GM04503 (cell line): ENCODE measurements around the gene TEX55.
"Not testable (repeated sequence)": the region's sequence is repeated elsewhere in the genome, so short reads cannot be mapped to it uniquely, and the experiment has no call there.

ENCODE experiments used
- DNase-seq: peaks from one replicate; pipeline ENCODE4 v3.0.0-alpha.2; 2012; ENCODE audit warnings: low read depth

TEX55 gene

GRCh38 chr3:119160815-119161214 lies 14.8 kb downstream of the TEX55 start:
- DNase-seq: no peak

GRCh38 chr3:119161240-119161639 lies 15.3 kb downstream of the TEX55 start:
- no peak for DNase-seq

GRCh38 chr3:119164745-119165144 lies 18.8 kb downstream of the TEX55 start:
- not testable (repeated sequence) for DNase-seq

GRCh38 chr3:119170821-119171220 lies 24.9 kb downstream of the TEX55 start:
- no peak for DNase-seq

- no peak for DNase-seq
Measured at GRCh38 chr3:119173325-119173724, 27.4 kb downstream of the TEX55 start, which contains the start of gene UPK1B. Gene UPK1B (plus strand): TSS chr3:119173598. CDS start chr3:119186742, 13,144 bp downstream.

GRCh38 chr3:119175872-119176756 lies 30.1 kb downstream of the TEX55 start:
- DNase-seq: no peak

GRCh38 chr3:119176778-119177177 lies 30.8 kb downstream of the TEX55 start:
- no peak for DNase-seq

GRCh38 chr3:119177321-119177720 lies 31.4 kb downstream of the TEX55 start:
- DNase-seq: no peak

GRCh38 chr3:119181765-119182164 lies 35.8 kb downstream of the TEX55 start:
- DNase-seq: no peak

- no peak for DNase-seq
Measured at GRCh38 chr3:119184111-119184510, 38.1 kb downstream of the TEX55 start.

- DNase-seq: peak; percentile 78
Measured at GRCh38 chr3:119184796-119185570, 39.0 kb downstream of the TEX55 start.

GRCh38 chr3:119187266-119187665 lies 41.3 kb downstream of the TEX55 start:
- no peak for DNase-seq

GRCh38 chr3:119191800-119192199 lies 45.8 kb downstream of the TEX55 start:
- DNase-seq: no peak

- no peak for DNase-seq
Measured at GRCh38 chr3:119194237-119195150, 48.5 kb downstream of the TEX55 start.

GRCh38 chr3:119195151-119195476 lies 49.1 kb downstream of the TEX55 start:
- no peak for DNase-seq

GRCh38 chr3:119195911-119196310 lies 49.9 kb downstream of the TEX55 start:
- DNase-seq: no peak
